Sigmoid colon (tissue), 7 donors: ENCODE measurements around the gene TRMU. TPM values are rescaled to one million over a fixed set of nuclear protein-coding genes. Genes with fewer than 3 reads are reported as not detected.

Source experiments
- DNase-seq: peaks from one replicate; pipeline ENCODE4 v3.0.0-alpha.2; 2019
- H3K27ac ChIP-seq, 4 donors: fragments of 200-600 bp; sonication (generic); one replicate each; pipeline ENCODE4 v1.5.1; 2016 to 2019; ENCODE audit warnings: mild to moderate bottlenecking in 1 of 4
- H3K27me3 ChIP-seq, 3 donors: fragments of 200-600 bp; sonication (generic); one replicate each; pipeline ENCODE4 v1.5.1; 2019; ENCODE audit warnings: mild to moderate bottlenecking in 1 of 3
- H3K36me3 ChIP-seq, 4 donors: fragments of 200-600 bp; sonication (generic); one replicate each; pipeline ENCODE4 v1.5.1; 2016 to 2019
- H3K4me1 ChIP-seq, 4 donors: fragments of 200-600 bp; sonication (generic); one replicate each; pipeline ENCODE4 v1.5.1; 2017 to 2019
- H3K4me3 ChIP-seq, 4 donors: fragments of 200-600 bp; sonication (generic); one replicate each; pipeline ENCODE4 v1.5.1; 2017 to 2019; ENCODE audit warnings: mild to moderate bottlenecking in 2 of 4, moderate library complexity in 1 of 4
- H3K9me3 ChIP-seq, 4 donors: fragments of 200-600 bp in 3 of 4; sonication (generic) in 3 of 4; one replicate each; pipeline versions ENCODE4 v1.5.1 to v1.6.1; 2013 to 2019
- CTCF ChIP-seq, 4 experiments: fragments of 450-650 bp in 3 of 4; fragments of 200-600 bp in 1 of 4; IDR thresholded peaks; one replicate each; pipeline ENCODE4 v1.5.1; 2016 to 2019; ENCODE audit warnings: antibody characterized with exemption in 4 of 4, mild to moderate bottlenecking in 3 of 4, moderate library complexity in 2 of 4
- EP300 ChIP-seq, 4 donors: sonication (generic); formaldehyde crosslinking; IDR thresholded peaks; one replicate each; pipeline ENCODE4 v1.6.1; 2017; ENCODE audit warnings: antibody characterized with exemption in 4 of 4
- POLR2A ChIP-seq, 2 donors: fragments of 450-650 bp; IDR thresholded peaks; one replicate each; pipeline ENCODE4 v1.6.1; 2016; ENCODE audit warnings: antibody characterized with exemption in 2 of 2, mild to moderate bottlenecking in 2 of 2, moderate library complexity in 2 of 2
- POLR2AphosphoS5 ChIP-seq, 4 donors: sonication (generic); formaldehyde crosslinking; IDR thresholded peaks; one replicate each; pipeline ENCODE4 v1.6.1; 2017; ENCODE audit warnings: antibody characterized with exemption in 4 of 4
- WGBS, 2 donors: extraction: QIAGEN DNeasy Blood & Tissue Kit; methylation state at CpG; one replicate each; pipeline ENCODE4 v1.1.7; 2013; 5-methylcytosine and 5-hydroxymethylcytosine counted together
- intact Hi-C: fragments of 100-400 bp; cut with DNase I; formaldehyde crosslinking; loops from one replicate; pipeline ENCODE4 v1.15.1; 2023
- polyA plus RNA-seq, 3 donors: library from polyadenylated mRNA; stranded (reverse); fragments of 200-250 nt; gene quantifications; one replicate each; pipeline ENCODE4 v1.2.3, GENCODE V29; 2013
- total RNA-seq, 4 donors: library from RNA; depleted of rRNA; stranded (reverse); fragments of >200 nt; gene quantifications; one replicate each; pipeline ENCODE4 v1.1.0, GENCODE V29; 2016
- donor health status: healthy with polysubstance abuse.
- donor health status: Bipolar disorder and iron deficiency.
- donor health status: healthy.

The TRMU gene
- total and polyA plus RNA-seq, 7 donors, result 12.5 to 38.7 (median 21.9) TPM

DNA sequence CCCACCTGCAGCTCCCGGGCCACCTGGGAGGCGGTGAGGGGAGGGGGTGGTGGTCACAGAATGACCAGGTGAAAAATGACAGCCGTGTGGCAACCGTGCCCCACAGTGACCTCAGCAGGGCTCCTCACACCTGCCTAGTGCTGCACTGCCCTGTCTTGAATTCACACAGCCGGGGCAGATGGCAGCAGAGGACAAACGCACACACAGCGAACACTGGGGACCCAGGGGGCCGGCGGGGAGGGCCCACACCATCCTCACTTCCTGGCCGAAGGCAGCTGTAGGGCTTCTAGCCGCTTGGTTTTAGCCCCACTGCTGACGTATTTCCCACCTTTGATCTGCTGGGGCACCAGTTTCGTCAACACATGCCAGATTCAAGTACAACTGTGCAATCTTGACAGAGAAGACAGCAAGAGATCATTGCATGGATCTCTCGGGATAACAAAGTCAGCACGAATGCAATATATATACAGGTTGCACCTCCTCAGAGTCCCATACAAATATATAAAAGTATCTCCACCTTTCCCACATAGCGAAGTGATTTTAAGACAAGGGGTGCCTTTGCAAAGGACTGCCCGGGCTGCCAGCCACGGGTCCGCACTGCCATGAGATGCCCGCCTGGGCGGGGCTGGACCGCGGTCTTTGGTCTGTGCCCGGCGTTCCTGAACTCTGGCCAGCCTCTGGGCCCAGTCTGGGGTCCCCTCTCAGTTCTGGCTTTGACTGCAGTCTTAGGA is 26.9 kb downstream of the TRMU start:
- Histone ChIP-seq H3K4me3 (no peak overlapping the region), H3K9me3 (no peaks in the 10 kb centered on the region), H3K4me1 (no peaks in the 10 kb centered on the region), H3K27me3 (peaks cover 4 to 34% (median 11%) of the 10 kb centered on the region in 3 donors), H3K36me3 (peaks cover 0 to 1% (median 0%) of the 10 kb centered on the region in 4 donors), H3K27ac (no peak overlapping the region)
- intact Hi-C loops, result no loop called here
- WGBS, 2 donors, result 59 to 68% methylated on average over 25 of the region's 25 CpGs
- TF ChIP-seq EP300 (IDR thresholded peaks at IDR 0.05), result no peak
- TF ChIP-seq POLR2AphosphoS5 (IDR thresholded peaks at IDR 0.05), result no peak
- TF ChIP-seq POLR2A (IDR thresholded peaks at IDR 0.05), result no peak
- TF ChIP-seq CTCF (IDR thresholded peaks at IDR 0.05), result no peak
- DNase-seq, result no peak

- Histone ChIP-seq H3K36me3 (no peaks in the 10 kb centered on the region), H3K27me3 (peaks cover 4 to 36% (median 12%) of the 10 kb centered on the region in 3 donors)
- TF ChIP-seq POLR2A (IDR thresholded peaks at IDR 0.05), result no peak
- TF ChIP-seq POLR2AphosphoS5 (IDR thresholded peaks at IDR 0.05), result no peak
- no peak for TF ChIP-seq CTCF (IDR thresholded peaks at IDR 0.05)
- no peak for TF ChIP-seq EP300 (IDR thresholded peaks at IDR 0.05)
These were observed 27.5 kb downstream of the TRMU start for GRCh38 chr22:46362934-46363515.

DNA sequence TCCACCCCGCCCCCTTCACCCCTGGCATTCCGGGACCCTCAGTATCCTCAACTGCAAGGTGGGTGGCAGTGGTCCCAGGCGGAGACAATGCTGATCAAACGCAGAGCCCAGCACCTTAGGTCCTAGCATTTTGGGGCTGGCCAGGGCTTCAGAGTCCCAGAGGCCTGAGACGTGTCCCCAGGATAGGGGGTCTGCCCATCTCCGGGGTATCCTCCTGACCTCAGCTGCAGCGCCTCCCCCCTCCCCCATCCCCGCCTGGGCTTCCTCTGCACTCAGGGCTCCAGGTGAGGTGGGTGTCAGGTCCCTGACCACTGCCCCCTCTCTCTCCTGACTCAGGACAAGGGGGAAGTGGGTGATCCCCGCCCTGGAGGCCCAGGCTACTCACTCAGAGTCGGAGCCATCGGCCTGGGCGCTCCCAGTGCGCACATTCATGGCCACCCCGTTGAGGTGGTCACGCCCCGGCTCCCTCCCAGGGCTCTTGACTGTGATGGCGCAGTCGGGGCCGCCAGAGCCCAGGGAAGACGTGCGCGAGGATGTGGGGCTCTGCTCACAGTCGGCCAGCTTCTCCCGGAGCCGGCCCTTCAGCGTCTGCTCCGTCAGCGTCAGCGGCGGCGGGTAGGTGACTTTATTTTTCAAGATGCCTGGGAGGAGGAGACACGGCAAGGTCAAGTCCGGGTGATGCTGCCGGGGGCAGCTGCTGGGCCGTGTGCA is 28.3 kb downstream of the TRMU start:
- Histone ChIP-seq H3K9me3 (no peaks in the 10 kb centered on the region), H3K4me1 (no peaks in the 10 kb centered on the region), H3K27ac (no peak overlapping the region), H3K4me3 (no peak overlapping the region), H3K27me3 (peaks cover 4 to 36% (median 12%) of the 10 kb centered on the region in 3 donors), H3K36me3 (no peaks in the 10 kb centered on the region)
- 90 to 92% methylated on average over 35 of the region's 35 CpGs for WGBS, 2 donors
- intact Hi-C loops, result no loop called here
- peak; percentile 57 for DNase-seq
- TF ChIP-seq CTCF (IDR thresholded peaks at IDR 0.05) (no peak), EP300 (IDR thresholded peaks at IDR 0.05) (no peak), POLR2A (IDR thresholded peaks at IDR 0.05) (no peak), POLR2AphosphoS5 (IDR thresholded peaks at IDR 0.05) (no peak)

More at GRCh38 chr22:46362934-46363515, 27.5 kb downstream of the TRMU start:
- no peak overlapping the region for H3K27ac ChIP-seq
- intact Hi-C loops, result no loop called here
- no peaks in the 10 kb centered on the region for H3K4me1 ChIP-seq
- 86 to 93% methylated on average over 15 of the region's 15 CpGs for WGBS, 2 donors
- no peak for DNase-seq
- no peak overlapping the region for H3K4me3 ChIP-seq
- H3K9me3 ChIP-seq, result no peaks in the 10 kb centered on the region

GRCh38 chr22:46364341-46365165 is 29.0 kb downstream of the TRMU start:
- no peaks in the 10 kb centered on the region for H3K36me3 ChIP-seq
- no peak overlapping the region for H3K4me3 ChIP-seq
- TF ChIP-seq POLR2AphosphoS5 (IDR thresholded peaks at IDR 0.05) (no peak), POLR2A (IDR thresholded peaks at IDR 0.05) (no peak), EP300 (IDR thresholded peaks at IDR 0.05) (no peak), CTCF (IDR thresholded peaks at IDR 0.05) (no peak)
- DNase-seq, result no peak
- no peaks in the 10 kb centered on the region for H3K4me1 ChIP-seq
- no peaks in the 10 kb centered on the region for H3K9me3 ChIP-seq
- intact Hi-C loops, result no loop called here
- 82 to 88% methylated on average over 26 of the region's 26 CpGs for WGBS, 2 donors
- no peak overlapping the region for H3K27ac ChIP-seq
- peaks cover 4 to 36% (median 12%) of the 10 kb centered on the region in 3 donors for H3K27me3 ChIP-seq
